ENCODE results near the gene FAM228B. TPM values are rescaled to one million over a fixed set of nuclear protein-coding genes. Genes with fewer than 3 reads are reported as not detected.

Gene FAM228B
- total and polyA plus RNA-seq, 9 of the 15 experiments (the other 6 are each of a cell fraction or from before 2014, with no cell fraction given), result 1.1 to 3.7 (median 2.6) TPM

- TF ChIP-seq, protein P1, sequence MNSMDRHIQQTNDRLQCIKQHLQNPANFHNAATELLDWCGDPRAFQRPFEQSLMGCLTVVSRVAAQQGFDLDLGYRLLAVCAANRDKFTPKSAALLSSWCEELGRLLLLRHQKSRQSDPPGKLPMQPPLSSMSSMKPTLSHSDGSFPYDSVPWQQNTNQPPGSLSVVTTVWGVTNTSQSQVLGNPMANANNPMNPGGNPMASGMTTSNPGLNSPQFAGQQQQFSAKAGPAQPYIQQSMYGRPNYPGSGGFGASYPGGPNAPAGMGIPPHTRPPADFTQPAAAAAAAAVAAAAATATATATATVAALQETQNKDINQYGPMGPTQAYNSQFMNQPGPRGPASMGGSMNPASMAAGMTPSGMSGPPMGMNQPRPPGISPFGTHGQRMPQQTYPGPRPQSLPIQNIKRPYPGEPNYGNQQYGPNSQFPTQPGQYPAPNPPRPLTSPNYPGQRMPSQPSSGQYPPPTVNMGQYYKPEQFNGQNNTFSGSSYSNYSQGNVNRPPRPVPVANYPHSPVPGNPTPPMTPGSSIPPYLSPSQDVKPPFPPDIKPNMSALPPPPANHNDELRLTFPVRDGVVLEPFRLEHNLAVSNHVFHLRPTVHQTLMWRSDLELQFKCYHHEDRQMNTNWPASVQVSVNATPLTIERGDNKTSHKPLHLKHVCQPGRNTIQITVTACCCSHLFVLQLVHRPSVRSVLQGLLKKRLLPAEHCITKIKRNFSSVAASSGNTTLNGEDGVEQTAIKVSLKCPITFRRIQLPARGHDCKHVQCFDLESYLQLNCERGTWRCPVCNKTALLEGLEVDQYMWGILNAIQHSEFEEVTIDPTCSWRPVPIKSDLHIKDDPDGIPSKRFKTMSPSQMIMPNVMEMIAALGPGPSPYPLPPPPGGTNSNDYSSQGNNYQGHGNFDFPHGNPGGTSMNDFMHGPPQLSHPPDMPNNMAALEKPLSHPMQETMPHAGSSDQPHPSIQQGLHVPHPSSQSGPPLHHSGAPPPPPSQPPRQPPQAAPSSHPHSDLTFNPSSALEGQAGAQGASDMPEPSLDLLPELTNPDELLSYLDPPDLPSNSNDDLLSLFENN (IDR thresholded peaks at IDR 0.05; ENCODE audit: low read depth in 2 of 2, low read length in 2 of 2), result no peak
- TF ChIP-seq MAZ (CRISPR knock-in tag; conservative IDR thresholded peaks at IDR 0.05 in 1 of 2, IDR thresholded peaks at IDR 0.05 in 1 of 2), result no peak; a peak in 1 of 4 replicates
- TF ChIP-seq POLR2B (IDR thresholded peaks at IDR 0.05; ENCODE audit: low read depth, partially characterized antibody), result no peak
- peak; percentile 18; the same call in 1 of the 2 replicates for TF ChIP-seq ZBTB17 (CRISPR knock-in tag; IDR thresholded peaks at IDR 0.05)
- no peak for TF ChIP-seq RBM25 (IDR thresholded peaks at IDR 0.05; ENCODE audit: low read depth, low read length, severe bottlenecking)
- peak; percentile 71 for TF ChIP-seq SOX6 (IDR thresholded peaks at IDR 0.05)
- TF ChIP-seq CSDE1 (IDR thresholded peaks at IDR 0.05), result no peak
- peak; percentile 38; the same call in 1 of the 2 replicates for TF ChIP-seq SPI1 (IDR thresholded peaks at IDR 0.05; ENCODE audit: borderline replicate concordance, low read depth, low read length)
- no peak for TF ChIP-seq ZNF165 (CRISPR knock-in tag; IDR thresholded peaks at IDR 0.05; ENCODE audit: borderline replicate concordance)
- TF ChIP-seq TBL1XR1 (IDR thresholded peaks at IDR 0.05; ENCODE audit: low read length in 2 of 2), result no peak
- peak; percentile 84; the same call in 1 of the 2 replicates for TF ChIP-seq ZBTB1 (CRISPR knock-in tag; IDR thresholded peaks at IDR 0.05; ENCODE audit: borderline replicate concordance, low read depth)
- TF ChIP-seq CREM (IDR thresholded peaks at IDR 0.05; ENCODE audit: low read depth), result peak; percentile 5; the same call in 1 of the 2 replicates
- no peak for TF ChIP-seq ZC3H8 (IDR thresholded peaks at IDR 0.05)
Measured at GRCh38 chr2:24083567-24084385, 39.5 kb upstream of the FAM228B start (continued).
